SK-N-MC (cell line): ENCODE results near the gene ALX4.

Source experiments
- EZH2 ChIP-seq: fragments of 200-600 bp; sonication (generic); IDR thresholded peaks from one replicate; pipeline ENCODE4 v1.6.1; 2017; ENCODE audit warnings: antibody characterized with exemption
- FOXP2 ChIP-seq: optimal IDR thresholded peaks from 2 replicates; pipeline ENCODE3; 2011; ENCODE audit warnings: mild to moderate bottlenecking, moderate library complexity; ENCODE audit not compliant: insufficient read depth; ENCODE audit errors: extremely low read length, control extremely low read depth
- POLR2AphosphoS5 ChIP-seq: IDR thresholded peaks from 2 replicates; pipeline ENCODE4 v1.6.1; 2012; ENCODE audit warnings: mild to moderate bottlenecking, low read depth, low read length, borderline replicate concordance

GRCh38 chr11:44277196-44278090 lies 32.5 kb downstream of the ALX4 start:
- no peak for TF ChIP-seq POLR2AphosphoS5
- TF ChIP-seq EZH2 = no peak
- no peak for TF ChIP-seq FOXP2
